Osteocyte (in vitro differentiated cells): ENCODE measurements around the gene FAM199X. TPM values are rescaled to one million over a fixed set of nuclear protein-coding genes. Genes with fewer than 3 reads are reported as not detected.
"Not testable (repeated sequence)": the region's sequence is repeated elsewhere in the genome, so short reads cannot be mapped to it uniquely, and the experiment has no call there.

Source experiments
- DNase-seq: peaks from one replicate; pipeline ENCODE4 v3.0.0; 2021; ENCODE audit warnings: mixed read lengths; ENCODE audit not compliant: unreplicated experiment; ENCODE audit errors: extremely low spot score
- H3K27ac Mint-ChIP-seq: one replicate; pipeline ENCODE4 v1.8.0; 2021; ENCODE audit warnings: mild to moderate bottlenecking, mixed read lengths; ENCODE audit not compliant: unreplicated experiment
- H3K27me3 Mint-ChIP-seq: one replicate; pipeline ENCODE4 v1.8.0; 2021; ENCODE audit warnings: mixed read lengths; ENCODE audit not compliant: unreplicated experiment
- H3K36me3 Mint-ChIP-seq: one replicate; pipeline ENCODE4 v1.8.0; 2021; ENCODE audit warnings: mixed read lengths; ENCODE audit not compliant: unreplicated experiment
- H3K4me1 Mint-ChIP-seq: one replicate; pipeline ENCODE4 v1.8.0; 2021; ENCODE audit warnings: mixed read lengths; ENCODE audit not compliant: unreplicated experiment
- H3K4me3 Mint-ChIP-seq: one replicate; pipeline ENCODE4 v1.8.0; 2021; ENCODE audit warnings: mild to moderate bottlenecking, moderate library complexity, mixed read lengths; ENCODE audit not compliant: unreplicated experiment
- H3K9me3 Mint-ChIP-seq: one replicate; pipeline ENCODE4 v1.8.0; 2021; ENCODE audit warnings: mixed read lengths; ENCODE audit not compliant: unreplicated experiment
- total RNA-seq: library from RNA; stranded (reverse); gene quantifications from 2 replicates; pipeline ENCODE4 v1.2.1, GENCODE V29; 2021
- TF ChIP-seq, protein P1 (sequence below): fragments of 200-600 bp; sonication (generic); IDR thresholded peaks from 2 replicates; pipeline ENCODE4 v1.5.0; 2021; ENCODE audit warnings: antibody characterized with exemption, mild to moderate bottlenecking, moderate library complexity

The FAM199X gene
- total RNA-seq, 1 donor from 2014 or later = 11.7 TPM

DNA sequence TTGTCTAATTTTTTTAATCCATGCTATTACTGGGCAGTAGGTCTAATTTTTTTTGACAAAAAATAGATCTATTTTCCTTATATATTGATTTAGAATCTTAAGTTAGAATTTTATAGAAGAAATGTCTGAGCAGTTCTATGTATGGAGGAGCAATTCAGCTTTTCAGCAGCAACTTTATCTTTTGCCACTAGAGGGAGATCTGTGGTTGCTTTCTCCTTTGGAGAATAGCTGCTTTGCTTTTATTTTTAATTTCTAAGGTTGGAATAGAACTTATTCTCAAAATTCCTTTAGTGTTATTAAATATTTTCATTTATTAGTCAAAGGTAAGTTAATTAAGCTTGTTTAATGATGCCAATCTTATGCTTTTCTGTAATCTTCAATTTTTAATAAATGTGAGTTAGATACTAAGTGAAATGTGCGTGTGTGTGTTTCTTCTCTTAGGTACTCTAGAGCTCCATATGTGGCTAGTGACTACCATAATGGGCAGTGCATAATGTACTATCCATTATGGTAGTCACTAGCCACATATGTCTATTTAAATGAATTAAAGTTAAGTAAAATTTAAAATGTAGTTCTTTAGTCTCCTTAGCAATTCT lies 29.3 kb downstream of the FAM199X start:
- TF ChIP-seq, protein P1, sequence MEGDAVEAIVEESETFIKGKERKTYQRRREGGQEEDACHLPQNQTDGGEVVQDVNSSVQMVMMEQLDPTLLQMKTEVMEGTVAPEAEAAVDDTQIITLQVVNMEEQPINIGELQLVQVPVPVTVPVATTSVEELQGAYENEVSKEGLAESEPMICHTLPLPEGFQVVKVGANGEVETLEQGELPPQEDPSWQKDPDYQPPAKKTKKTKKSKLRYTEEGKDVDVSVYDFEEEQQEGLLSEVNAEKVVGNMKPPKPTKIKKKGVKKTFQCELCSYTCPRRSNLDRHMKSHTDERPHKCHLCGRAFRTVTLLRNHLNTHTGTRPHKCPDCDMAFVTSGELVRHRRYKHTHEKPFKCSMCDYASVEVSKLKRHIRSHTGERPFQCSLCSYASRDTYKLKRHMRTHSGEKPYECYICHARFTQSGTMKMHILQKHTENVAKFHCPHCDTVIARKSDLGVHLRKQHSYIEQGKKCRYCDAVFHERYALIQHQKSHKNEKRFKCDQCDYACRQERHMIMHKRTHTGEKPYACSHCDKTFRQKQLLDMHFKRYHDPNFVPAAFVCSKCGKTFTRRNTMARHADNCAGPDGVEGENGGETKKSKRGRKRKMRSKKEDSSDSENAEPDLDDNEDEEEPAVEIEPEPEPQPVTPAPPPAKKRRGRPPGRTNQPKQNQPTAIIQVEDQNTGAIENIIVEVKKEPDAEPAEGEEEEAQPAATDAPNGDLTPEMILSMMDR = peak; percentile 79
- H3K27ac Mint-ChIP-seq = no peak overlapping the region
- peaks cover 7% of the 10 kb centered on the region for H3K36me3 Mint-ChIP-seq
- no peak for DNase-seq
- no peaks in the 10 kb centered on the region for H3K27me3 Mint-ChIP-seq
- H3K4me3 Mint-ChIP-seq = no peak overlapping the region
- H3K9me3 Mint-ChIP-seq = no peaks in the 10 kb centered on the region
- no peaks in the 10 kb centered on the region for H3K4me1 Mint-ChIP-seq

GRCh38 chrX:104205548-104205947 lies 39.3 kb downstream of the FAM199X start:
- no peaks in the 10 kb centered on the region for H3K36me3 Mint-ChIP-seq
- H3K9me3 Mint-ChIP-seq = no peaks in the 10 kb centered on the region
- H3K27me3 Mint-ChIP-seq = peaks cover 6% of the 10 kb centered on the region
- no peak overlapping the region for H3K27ac Mint-ChIP-seq
- no peaks in the 10 kb centered on the region for H3K4me1 Mint-ChIP-seq
- TF ChIP-seq, protein P1 = no peak
- no peak for DNase-seq
- H3K4me3 Mint-ChIP-seq = no peak overlapping the region

DNA sequence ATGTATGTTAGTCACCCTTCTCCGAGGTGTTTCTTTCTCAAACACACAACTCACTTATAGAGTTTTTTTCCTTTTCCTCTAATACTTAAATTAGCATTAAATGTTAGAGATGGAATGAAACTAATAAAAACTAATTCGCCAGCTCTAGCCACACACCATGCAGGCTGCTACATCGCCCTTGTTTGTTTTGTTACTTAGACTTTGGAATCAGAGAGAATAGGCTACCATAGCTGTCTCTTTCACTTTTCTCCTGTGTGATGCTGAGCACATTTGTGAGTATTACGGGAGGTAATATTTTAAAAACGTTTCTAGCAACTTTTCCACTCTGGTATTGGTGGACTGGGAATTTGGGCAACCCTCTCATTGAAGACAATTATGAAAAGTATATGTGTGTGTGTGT lies 44.9 kb downstream of the FAM199X start:
- no peak for DNase-seq
- H3K27me3 Mint-ChIP-seq = peaks cover 6% of the 10 kb centered on the region
- no peaks in the 10 kb centered on the region for H3K9me3 Mint-ChIP-seq
- no peak overlapping the region for H3K4me3 Mint-ChIP-seq
- no peaks in the 10 kb centered on the region for H3K36me3 Mint-ChIP-seq
- no peaks in the 10 kb centered on the region for H3K4me1 Mint-ChIP-seq
- no peak overlapping the region for H3K27ac Mint-ChIP-seq
- TF ChIP-seq, protein P1 = no peak

DNA sequence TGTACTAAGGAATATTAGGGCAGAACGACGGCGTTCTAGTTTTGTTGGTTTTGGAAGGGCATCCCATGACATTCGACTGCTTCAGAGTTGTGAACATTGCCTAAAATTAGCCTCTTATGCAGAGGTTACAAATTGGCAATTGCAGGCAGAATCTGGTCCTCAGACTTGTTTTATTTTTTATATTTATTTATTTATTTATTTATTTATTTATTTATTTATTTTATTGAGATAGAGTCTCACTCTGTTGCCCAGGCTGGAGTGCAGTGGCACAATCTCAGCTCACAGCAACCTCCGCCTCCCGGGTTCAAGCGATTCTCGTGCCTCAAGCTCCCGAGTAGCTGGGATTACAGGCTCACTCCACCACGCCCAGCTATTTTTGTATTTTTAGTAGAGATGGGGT lies 63.8 kb downstream of the FAM199X start:
- H3K27me3 Mint-ChIP-seq, H3K27ac Mint-ChIP-seq, H3K4me1 Mint-ChIP-seq, DNase-seq, H3K36me3 Mint-ChIP-seq, H3K4me3 Mint-ChIP-seq, H3K9me3 Mint-ChIP-seq: not testable (repeated sequence)

Other genes starting within 250 kb of the FAM199X start
- gene TMSB15B, start 203.8 kb upstream of the FAM199X start, total RNA-seq = 13.5 and 16.2 TPM in 2 replicates
- not detected in 2 replicates for gene H2BW1, start 152.7 kb upstream of the FAM199X start, total RNA-seq
- not detected in 2 replicates for gene H2BW2, start 126.5 kb upstream of the FAM199X start, total RNA-seq
- 3.9 and 6.8 TPM in 2 replicates for gene TMSB15C, start 90.2 kb upstream of the FAM199X start, total RNA-seq
- gene ZCCHC18, start 53.9 kb upstream of the FAM199X start, total RNA-seq = 5.2 and 6.4 TPM in 2 replicates
- gene SLC25A53, start 9.4 kb upstream of the FAM199X start, total RNA-seq = 4.1 and 6.1 TPM in 2 replicates
- not detected in 2 replicates for gene ESX1, start 88.5 kb downstream of the FAM199X start, total RNA-seq